Aorta (tissue), 5 donors: ENCODE data around the gene BTN2A1. TPM values are rescaled to one million over a fixed set of nuclear protein-coding genes. Genes with fewer than 3 reads are reported as not detected.

ENCODE experiments used
- ATAC-seq: fragments of 200-7000 bp; cut with Tn5 transposase; one replicate; pipeline ENCODE4 v1.9.1; 2022; ENCODE audit warnings: moderate library complexity; ENCODE audit not compliant: low FRiP score
- DNase-seq, 2 donors: peaks; one replicate each; pipeline ENCODE4 v3.0.0-alpha.2; 2020
- H3K27ac ChIP-seq, 2 donors: one replicate each; pipeline ENCODE4 v1.5.1; 2013; ENCODE audit warnings: low read length in 2 of 2, mild to moderate bottlenecking in 2 of 2, moderate library complexity in 2 of 2, control low read depth in 1 of 2, inconsistent platforms in 1 of 2, low read depth in 1 of 2
- H3K27me3 ChIP-seq, 2 donors: one replicate each; pipeline ENCODE4 v1.6.1; 2013; ENCODE audit warnings: control low read depth in 1 of 2, low read length in 1 of 2, mild to moderate bottlenecking in 1 of 2, moderate library complexity in 1 of 2; ENCODE audit not compliant: insufficient read depth in 2 of 2, control insufficient read depth in 1 of 2
- H3K36me3 ChIP-seq, 2 donors: one replicate each; pipeline ENCODE4 v1.6.1; 2013; ENCODE audit warnings: control low read depth in 1 of 2, low read length in 1 of 2, mild to moderate bottlenecking in 1 of 2; ENCODE audit not compliant: insufficient read depth in 2 of 2, control insufficient read depth in 1 of 2
- H3K4me1 ChIP-seq, 2 donors: one replicate each; pipeline ENCODE4 v1.6.1; 2013; ENCODE audit warnings: low read length in 2 of 2, control low read depth in 1 of 2, mild to moderate bottlenecking in 1 of 2, moderate library complexity in 1 of 2; ENCODE audit not compliant: insufficient read depth in 2 of 2, control insufficient read depth in 1 of 2
- H3K4me3 ChIP-seq, 2 donors: one replicate each; pipeline ENCODE4 v1.5.1; 2013; ENCODE audit warnings: low read length in 2 of 2, control low read depth in 1 of 2, mild to moderate bottlenecking in 1 of 2
- H3K9me3 ChIP-seq: one replicate; pipeline ENCODE4 v1.6.1; 2013; ENCODE audit warnings: mild to moderate bottlenecking, low read length; ENCODE audit not compliant: control insufficient read depth
- WGBS, 2 donors: extraction: QIAGEN DNeasy Blood & Tissue Kit; methylation state at CpG; one replicate each; pipeline ENCODE4 v1.1.7; 2013; 5-methylcytosine and 5-hydroxymethylcytosine counted together
- intact Hi-C, 2 donors: fragments of 100-400 bp; cut with DNase I; formaldehyde crosslinking; loops; one replicate each; pipeline versions ENCODE4 v1.14.2 to v1.15.0; 2022
- long read RNA-seq, 2 donors: library from polyadenylated mRNA; unstranded; transcript quantifications; one replicate each; pipeline ENCODE4 v2.0.0, GENCODE V29; 2020 to 2021
- polyA plus RNA-seq, 2 donors: library from polyadenylated mRNA; stranded (reverse); fragments of 200-250 nt; gene quantifications; one replicate each; pipeline ENCODE4 v1.2.3, GENCODE V29; 2013
- total RNA-seq, 2 donors: library from RNA; stranded (reverse); fragmentation: NEBNext Ultra II Directional; extraction: Animal tissue kit (Norgen Biotek cat#: 25700); gene quantifications; one replicate each; pipeline ENCODE4 v1.2.1, GENCODE V29; 2021
- donor health status: healthy with polysubstance abuse.
- donor health status: Bipolar disorder and iron deficiency.
- donor health status: DM: no; HTN: no; CAD: no.
- donor health status: DM: no; HTN: no; CAD: no.
- donor health status: DM: yes; HTN: yes; CAD: no.

The BTN2A1 gene
- total RNA-seq = 10 to 100 TPM; 37.6 to 41.6 TPM
- polyA plus RNA-seq = 10 to 100 TPM; 14.1 to 40.4 TPM
- long read RNA-seq, donor 1, transcript BTN2A1-202 (9 exons, 3,024 nt) = minor isoform, 6 of 113 reads
- long read RNA-seq, donor 1, transcript BTN2A1-201 (8 exons, 2,920 nt) = major isoform, 26 of 113 reads
- long read RNA-seq, donor 1, transcript BTN2A1-207 (7 exons, 2,845 nt) = minor isoform, 6 of 113 reads
- long read RNA-seq, donor 1, partial matches to known transcripts = 41 of 113 reads
- long read RNA-seq, donor 1, other reads (novel, unspliced or antisense) = 31 of 113 reads
- long read RNA-seq, donor 2, transcript BTN2A1-201 (8 exons, 2,920 nt) = major isoform, 6 of 26 reads
- long read RNA-seq, donor 2, partial matches to known transcripts = 8 of 26 reads
- long read RNA-seq, donor 2, other reads (novel, unspliced or antisense) = 5 of 26 reads

GRCh38 chr6:26457806-26458688 is at the start of gene BTN2A1:
BTN2A1 (plus strand) TSS chr6:26457955; CDS start chr6:26458637, 682 bp downstream.
- H3K27ac ChIP-seq = peak within 1 kb of the TSS; percentile 82 to 87
- H3K36me3 ChIP-seq = peaks cover 0 to 3% of the 10 kb centered on the region in 2 donors
- ATAC-seq (peak; percentile 98), DNase-seq (peak; percentile 81 to 85)
- H3K4me3 ChIP-seq = peak within 1 kb of the TSS; percentile 56 to 89
- WGBS, 2 donors = 1% methylated on average over 22 to 31 of the region's 31 CpGs
- intact Hi-C loops = no loop called here
- peaks cover 0 to 5% of the 10 kb centered on the region in 2 donors for H3K4me1 ChIP-seq
- no peaks in the 10 kb centered on the region for H3K27me3 ChIP-seq
- no peaks in the 10 kb centered on the region for H3K9me3 ChIP-seq

- no peaks in the 10 kb centered on the region for H3K9me3 ChIP-seq
- H3K27ac ChIP-seq = no peak overlapping the region
- 85 to 86% methylated on average over 10 of the region's 10 CpGs for WGBS, 2 donors
- no peak for DNase-seq
- H3K27me3 ChIP-seq = no peaks in the 10 kb centered on the region
- H3K4me3 ChIP-seq = no peak overlapping the region
- H3K4me1 ChIP-seq = no peaks in the 10 kb centered on the region
- peaks cover 0 to 3% of the 10 kb centered on the region in 2 donors for H3K36me3 ChIP-seq
- intact Hi-C loops = loop anchor here in 1 of 2 donors (10.0 kb wide), 1 partner anchor 66 kb away; no protein-coding TSS in a partner anchor
- ATAC-seq = no peak
These were observed 48.7 kb upstream of the BTN2A1 start for GRCh38 chr6:26408828-26409730.

- H3K4me1 ChIP-seq = no peaks in the 10 kb centered on the region
- no peak overlapping the region for H3K4me3 ChIP-seq
- intact Hi-C loops = no loop called here
- peaks cover 0 to 3% of the 10 kb centered on the region in 2 donors for H3K36me3 ChIP-seq
- H3K27me3 ChIP-seq = no peaks in the 10 kb centered on the region
- H3K27ac ChIP-seq = no peak overlapping the region
- no peak for ATAC-seq
- H3K9me3 ChIP-seq = no peaks in the 10 kb centered on the region
- 94 to 96% methylated on average over 3 of the region's 3 CpGs for WGBS, 2 donors
- no peak for DNase-seq
These were observed 46.0 kb upstream of the BTN2A1 start for GRCh38 chr6:26411751-26412150.

GRCh38 chr6:26412228-26412627 is 45.5 kb upstream of the BTN2A1 start:
- ATAC-seq (no peak), DNase-seq (no peak)
- Histone ChIP-seq H3K36me3 (peaks cover 0 to 3% of the 10 kb centered on the region in 2 donors), H3K4me1 (no peaks in the 10 kb centered on the region), H3K27me3 (no peaks in the 10 kb centered on the region), H3K4me3 (no peak overlapping the region), H3K27ac (no peak overlapping the region), H3K9me3 (no peaks in the 10 kb centered on the region)
- intact Hi-C loops = no loop called here
- 65 to 66% methylated on average over 3 of the region's 3 CpGs for WGBS, 2 donors

GRCh38 chr6:26412954-26413353 is 44.8 kb upstream of the BTN2A1 start:
- peaks cover 0 to 3% of the 10 kb centered on the region in 2 donors for H3K36me3 ChIP-seq

GRCh38 chr6:26414281-26414680 is 43.5 kb upstream of the BTN2A1 start:
- Histone ChIP-seq H3K36me3 (peaks cover 0 to 3% of the 10 kb centered on the region in 2 donors), H3K27me3 (no peaks in the 10 kb centered on the region), H3K27ac (no peak overlapping the region), H3K4me3 (no peak overlapping the region), H3K9me3 (no peaks in the 10 kb centered on the region), H3K4me1 (no peaks in the 10 kb centered on the region)
- DNase-seq (no peak), ATAC-seq (no peak)
- 90 to 92% methylated on average over 3 of the region's 3 CpGs for WGBS, 2 donors
- intact Hi-C loops = no loop called here

More at GRCh38 chr6:26412954-26413353, 44.8 kb upstream of the BTN2A1 start:
- no peaks in the 10 kb centered on the region for H3K9me3 ChIP-seq
- WGBS, 2 donors = 88 to 91% methylated on average over 4 of the region's 4 CpGs
- ATAC-seq (no peak), DNase-seq (no peak)
- no peaks in the 10 kb centered on the region for H3K27me3 ChIP-seq
- intact Hi-C loops = no loop called here
- H3K4me1 ChIP-seq = no peaks in the 10 kb centered on the region
- no peak overlapping the region for H3K4me3 ChIP-seq
- no peak overlapping the region for H3K27ac ChIP-seq

- H3K27me3 ChIP-seq = no peaks in the 10 kb centered on the region
- intact Hi-C loops = loop anchor here in 1 of 2 donors (5.0 kb wide), 1 partner anchor 37 kb away; no protein-coding TSS in a partner anchor
- no peak overlapping the region for H3K4me3 ChIP-seq
- 82 to 91% methylated on average over 1 of the region's 1 CpG for WGBS, 2 donors
- no peak overlapping the region for H3K27ac ChIP-seq
- no peak for ATAC-seq
- no peaks in the 10 kb centered on the region for H3K4me1 ChIP-seq
- no peaks in the 10 kb centered on the region for H3K9me3 ChIP-seq
- DNase-seq = no peak
- peaks cover 0 to 3% of the 10 kb centered on the region in 2 donors for H3K36me3 ChIP-seq
These were observed 42.6 kb upstream of the BTN2A1 start for GRCh38 chr6:26415036-26415614.
